ENCODE measurements around the gene KEAP1. TPM values are rescaled to one million over a fixed set of nuclear protein-coding genes. Genes with fewer than 3 reads are reported as not detected.
"Not testable (repeated sequence)": the region's sequence is repeated elsewhere in the genome, so short reads cannot be mapped to it uniquely, and the experiment has no call there.

The KEAP1 gene
- total RNA-seq, 4 donors from 2014 or later, result 95.4 to 99.9 (median 97.8) TPM

DNA sequence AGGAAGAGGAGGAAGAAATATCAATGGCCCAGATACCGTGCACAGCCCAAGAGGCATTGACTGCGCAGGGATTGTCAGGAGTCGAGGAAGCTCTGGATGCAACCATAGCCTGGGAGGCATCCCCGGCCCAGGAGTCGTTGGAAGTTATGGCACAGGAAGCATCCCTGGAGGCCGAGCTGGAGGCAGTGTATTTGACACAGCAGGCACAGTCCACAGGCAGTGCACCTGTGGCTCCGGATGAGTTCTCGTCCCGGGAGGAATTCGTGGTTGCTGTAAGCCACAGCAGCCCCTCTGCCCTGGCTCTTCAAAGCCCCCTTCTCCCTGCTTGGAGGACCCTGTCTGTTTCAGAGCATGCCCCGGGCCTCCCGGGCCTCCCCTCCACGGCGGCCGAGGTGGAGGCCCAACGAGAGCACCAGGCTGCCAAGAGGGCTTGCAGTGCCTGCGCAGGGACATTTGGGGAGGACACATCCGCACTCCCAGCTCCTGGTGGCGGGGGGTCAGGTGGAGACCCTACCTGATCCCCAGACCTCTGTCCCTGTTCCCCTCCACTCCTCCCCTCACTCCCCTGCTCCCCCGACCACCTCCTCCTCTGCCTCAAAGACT lies 36.0 kb downstream of the KEAP1 start:
- no peak for DNase-seq
- no peak for TF ChIP-seq POLR2A (IDR thresholded peaks at IDR 0.05)
- TF ChIP-seq, protein P1, sequence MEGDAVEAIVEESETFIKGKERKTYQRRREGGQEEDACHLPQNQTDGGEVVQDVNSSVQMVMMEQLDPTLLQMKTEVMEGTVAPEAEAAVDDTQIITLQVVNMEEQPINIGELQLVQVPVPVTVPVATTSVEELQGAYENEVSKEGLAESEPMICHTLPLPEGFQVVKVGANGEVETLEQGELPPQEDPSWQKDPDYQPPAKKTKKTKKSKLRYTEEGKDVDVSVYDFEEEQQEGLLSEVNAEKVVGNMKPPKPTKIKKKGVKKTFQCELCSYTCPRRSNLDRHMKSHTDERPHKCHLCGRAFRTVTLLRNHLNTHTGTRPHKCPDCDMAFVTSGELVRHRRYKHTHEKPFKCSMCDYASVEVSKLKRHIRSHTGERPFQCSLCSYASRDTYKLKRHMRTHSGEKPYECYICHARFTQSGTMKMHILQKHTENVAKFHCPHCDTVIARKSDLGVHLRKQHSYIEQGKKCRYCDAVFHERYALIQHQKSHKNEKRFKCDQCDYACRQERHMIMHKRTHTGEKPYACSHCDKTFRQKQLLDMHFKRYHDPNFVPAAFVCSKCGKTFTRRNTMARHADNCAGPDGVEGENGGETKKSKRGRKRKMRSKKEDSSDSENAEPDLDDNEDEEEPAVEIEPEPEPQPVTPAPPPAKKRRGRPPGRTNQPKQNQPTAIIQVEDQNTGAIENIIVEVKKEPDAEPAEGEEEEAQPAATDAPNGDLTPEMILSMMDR (IDR thresholded peaks at IDR 0.05), result no peak
- Histone ChIP-seq H3K9me3 (no peaks in the 10 kb centered on the region), H3K36me3 (peaks cover 4 to 17% of the 10 kb centered on the region in 2 donors), H3K4me1 (no peaks in the 10 kb centered on the region), H3K27me3 (no peaks in the 10 kb centered on the region), H3K27ac (no peak overlapping the region), H3K4me3 (replicated peaks in 1 of 3) (no peak overlapping the region)
- intact Hi-C loops (cut with DNase I), result no loop called here
- WGBS, 2 donors, result 91 to 92% methylated on average over 11 to 19 of the region's 20 CpGs

DNA sequence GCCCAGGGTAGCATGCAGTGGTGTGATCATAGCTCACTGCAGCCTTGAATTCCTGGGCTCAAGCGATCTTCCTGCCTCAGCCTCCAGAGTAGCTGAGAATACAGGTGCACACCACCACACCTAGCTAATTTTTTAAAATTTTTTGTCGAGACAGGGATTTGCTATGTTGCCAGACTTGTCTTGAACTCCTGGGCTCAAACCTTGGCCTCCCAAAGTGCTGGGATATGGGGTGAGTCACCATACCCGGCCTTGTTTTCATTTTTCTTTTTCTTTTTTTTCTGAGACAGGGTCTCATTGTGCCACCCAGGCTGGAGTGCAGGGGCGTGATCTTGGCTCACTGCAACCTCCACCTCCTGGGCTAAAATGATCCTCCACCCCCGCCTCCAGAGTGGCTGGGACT lies 38.7 kb downstream of the KEAP1 start:
- H3K4me1 ChIP-seq, result no peaks in the 10 kb centered on the region
- H3K27ac ChIP-seq, result no peak overlapping the region
- no peak for DNase-seq
- peaks cover 4 to 17% of the 10 kb centered on the region in 2 donors for H3K36me3 ChIP-seq
- no peaks in the 10 kb centered on the region for H3K27me3 ChIP-seq
- 93 to 98% methylated on average over 5 of the region's 5 CpGs for WGBS, 2 donors
- intact Hi-C loops (cut with DNase I), result no loop called here
- no peak for TF ChIP-seq POLR2A (IDR thresholded peaks at IDR 0.05)
- TF ChIP-seq, protein P1 (IDR thresholded peaks at IDR 0.05), result no peak
- H3K4me3 ChIP-seq (replicated peaks in 1 of 3), result no peak overlapping the region
- H3K9me3 ChIP-seq, result no peaks in the 10 kb centered on the region

DNA sequence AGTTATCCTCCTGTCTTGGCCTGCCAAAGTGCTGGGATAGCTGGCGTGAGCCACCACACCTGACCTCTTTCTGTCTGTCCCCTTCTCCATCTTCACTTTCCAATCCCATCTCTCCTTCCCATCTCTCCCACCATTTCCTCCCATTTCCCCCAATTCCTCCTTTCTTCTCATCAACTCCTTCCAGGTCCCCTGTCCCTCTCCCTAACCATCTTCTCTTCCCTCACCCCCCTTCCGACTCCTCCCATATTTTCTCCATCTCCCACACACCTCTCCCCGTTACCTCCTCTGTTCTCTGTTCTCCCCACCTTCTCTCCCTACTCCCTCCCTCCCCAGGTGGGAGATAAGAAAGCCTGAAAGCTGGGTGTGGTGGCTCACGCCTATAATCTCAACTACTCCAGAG lies 40.6 kb downstream of the KEAP1 start:
- intact Hi-C loops (cut with DNase I), result no loop called here
- Histone ChIP-seq H3K9me3 (no peaks in the 10 kb centered on the region), H3K27ac (no peak overlapping the region), H3K4me3 (replicated peaks in 1 of 3) (no peak overlapping the region), H3K36me3 (peaks cover 4 to 17% of the 10 kb centered on the region in 2 donors), H3K4me1 (no peaks in the 10 kb centered on the region), H3K27me3 (no peaks in the 10 kb centered on the region)
- TF ChIP-seq, protein P1 (IDR thresholded peaks at IDR 0.05), result no peak
- no peak for TF ChIP-seq POLR2A (IDR thresholded peaks at IDR 0.05)
- no peak for DNase-seq
- WGBS, 2 donors, result 95 to 96% methylated on average over 4 of the region's 4 CpGs

DNA sequence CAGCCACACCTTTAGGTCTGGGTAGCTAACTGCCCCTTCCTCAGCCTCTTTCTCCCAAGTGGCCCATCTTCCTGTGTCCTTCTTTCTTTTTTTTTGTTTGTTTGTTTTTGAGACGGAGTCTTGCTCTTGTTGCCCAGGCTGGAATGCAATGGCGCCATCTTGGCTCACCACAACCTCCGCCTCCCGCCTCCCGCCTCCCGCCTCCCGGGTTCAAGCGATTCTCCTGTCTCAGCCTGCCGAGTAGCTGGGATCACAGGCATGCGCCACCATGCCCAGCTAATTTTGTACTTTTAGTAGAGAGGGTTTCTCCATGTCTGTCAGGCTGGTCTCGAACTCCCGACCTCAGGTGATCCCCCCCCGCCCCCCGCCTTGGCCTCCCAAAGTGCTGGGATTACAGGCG lies 41.1 kb downstream of the KEAP1 start:
- H3K36me3 ChIP-seq, result peaks cover under 1 to 14% of the 10 kb centered on the region in 2 donors
- DNase-seq; H3K27me3 ChIP-seq; H3K4me1 ChIP-seq; H3K27ac ChIP-seq; H3K9me3 ChIP-seq; H3K4me3 ChIP-seq (replicated peaks in 1 of 3); intact Hi-C loops (cut with DNase I): not testable (repeated sequence)
- 94% methylated on average over 15 of the region's 15 CpGs for WGBS, 2 donors

DNA sequence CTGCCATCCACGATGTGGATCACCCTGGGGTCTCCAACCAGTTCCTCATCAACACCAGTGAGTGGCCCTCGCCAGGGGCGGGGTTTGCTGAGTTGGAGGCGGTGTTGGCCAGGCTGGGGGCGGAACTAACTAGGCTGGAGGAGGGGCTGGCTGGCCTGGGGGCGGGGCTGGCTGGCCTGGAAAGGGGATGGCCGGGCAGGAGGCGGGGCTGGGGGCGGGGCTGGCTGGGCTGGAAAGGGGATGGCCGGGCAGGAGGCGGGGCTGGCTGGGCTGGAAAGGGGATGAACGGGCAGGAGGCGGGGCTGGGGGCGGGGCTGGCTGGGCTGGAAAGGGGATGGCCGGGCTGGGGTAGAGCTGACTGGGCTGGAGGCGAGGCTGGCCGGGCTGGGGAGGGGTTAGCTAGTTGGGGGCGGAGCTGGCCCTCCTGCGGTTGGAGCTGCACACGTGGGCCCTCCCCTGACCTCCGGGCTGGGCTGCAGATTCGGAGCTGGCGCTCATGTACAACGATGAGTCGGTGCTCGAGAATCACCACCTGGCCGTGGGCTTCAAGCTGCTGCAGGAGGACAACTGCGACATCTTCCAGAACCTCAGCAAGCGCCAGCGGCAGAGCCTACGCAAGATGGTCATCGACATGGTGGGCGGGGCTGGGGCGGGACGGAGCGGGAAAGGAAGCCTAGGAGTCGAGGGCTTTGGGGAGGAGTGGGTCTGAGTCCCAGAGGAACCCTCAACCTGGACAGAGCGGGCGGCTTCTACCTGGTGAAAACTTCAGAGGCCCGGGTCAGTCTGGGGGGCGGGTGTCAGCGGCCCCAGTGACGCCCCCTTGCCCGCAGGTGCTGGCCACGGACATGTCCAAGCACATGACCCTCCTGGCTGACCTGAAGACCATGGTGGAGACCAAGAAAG lies 41.9 kb downstream of the KEAP1 start:
- Histone ChIP-seq H3K36me3 (peaks cover 0 to 9% of the 10 kb centered on the region in 2 donors), H3K9me3 (no peaks in the 10 kb centered on the region), H3K4me3 (replicated peaks in 1 of 3) (peak overlapping the region in 1 of 3 donors; percentile 26), H3K27ac (no peak overlapping the region), H3K4me1 (no peaks in the 10 kb centered on the region), H3K27me3 (no peaks in the 10 kb centered on the region)
- 17 to 28% methylated on average over 15 to 27 of the region's 45 CpGs for WGBS, 2 donors
- intact Hi-C loops (cut with DNase I), result no loop called here
- TF ChIP-seq, protein P1 (IDR thresholded peaks at IDR 0.05), result no peak
- no peak for TF ChIP-seq POLR2A (IDR thresholded peaks at IDR 0.05)
- peak; percentile 81 to 84 for DNase-seq

Data from thyroid gland (tissue), 4 donors.